ENCODE measurements around the gene NTF4. TPM values are rescaled to one million over a fixed set of nuclear protein-coding genes. Genes with fewer than 3 reads are reported as not detected.

The NTF4 gene
- total and polyA plus RNA-seq, 2 of the 4 experiments (the other 2 are of a cell fraction): 0.09 to 0.18 TPM

DNA sequence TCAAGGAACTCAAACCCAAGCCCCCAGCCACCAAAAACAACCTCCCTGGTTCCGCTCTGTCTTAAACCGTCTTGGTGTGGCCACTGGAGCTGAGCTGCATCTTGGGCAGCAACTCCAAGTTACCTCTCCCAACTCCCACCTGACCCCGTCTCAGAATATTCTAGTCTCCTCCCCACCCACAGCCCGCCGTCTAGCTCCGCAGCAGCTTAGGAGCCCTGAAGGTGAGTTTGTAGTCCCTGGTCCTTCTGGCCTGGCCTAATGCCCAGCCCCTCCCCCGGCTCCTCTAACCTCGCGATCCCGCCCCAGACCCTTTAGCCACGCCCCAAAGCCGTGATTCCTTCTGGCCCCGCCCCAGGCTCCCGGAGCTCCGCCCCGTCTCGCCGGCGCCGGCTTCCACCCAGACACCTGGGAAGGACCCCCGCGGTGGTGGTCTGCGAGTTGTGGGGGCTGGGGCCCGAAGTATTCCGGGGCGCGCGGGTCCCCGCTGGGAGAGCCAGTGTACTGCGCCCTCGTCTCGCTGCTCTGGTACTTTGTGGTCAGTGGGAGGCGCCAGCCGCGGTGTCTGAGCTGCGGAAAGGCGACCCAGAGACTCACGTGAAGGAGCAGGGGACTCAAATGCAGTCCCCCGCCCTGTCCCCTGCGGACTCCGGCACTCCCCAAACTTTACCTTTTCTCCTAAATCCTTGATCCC, 45.2 kb downstream of the NTF4 start:
- Histone ChIP-seq H3K4ac (ENCODE audit: low read depth, low read length) (no peak overlapping the region), H2BK20ac (ENCODE audit: low read depth, low read length) (no peak overlapping the region), H3K23ac (ENCODE audit: low read depth, low read length) (no peak overlapping the region), H3K9me1 (ENCODE audit: insufficient read depth, low read length) (0 out of 2 replicates have a peak, but pooled peaks cover 3% of the 10 kb centered on the region), H2BK120ac (ENCODE audit: low read depth, low read length) (0 out of 2 replicates have a peak overlapping the region, but pooled peaks have one; percentile 15), H3K4me3 (ENCODE audit: insufficient read depth, low read depth, low read length) (peak overlapping the region; percentile 51), H3K4me1 (ENCODE audit: control insufficient read depth, insufficient read depth, low read length) (peaks cover 5% of the 10 kb centered on the region; the same call in 1 of the 2 replicates), H4K20me1 (ENCODE audit: insufficient read depth, low read length) (no peaks in the 10 kb centered on the region), H3K9ac (ENCODE audit: low read depth, low read length) (no peak overlapping the region), H4K91ac (ENCODE audit: insufficient read depth, low read depth, low read length) (peak overlapping the region; percentile 37; the same call in 1 of the 2 replicates), H3K56ac (ENCODE audit: extremely low read depth, insufficient read depth, low read length) (no peak overlapping the region), H2BK15ac (ENCODE audit: low read depth, low read length) (no peak overlapping the region), H3K9me3 (ENCODE audit: control insufficient read depth, insufficient read depth, low read length) (no peaks in the 10 kb centered on the region), H3K27me3 (ENCODE audit: control insufficient read depth, insufficient read depth, low read length) (peaks cover 2% of the 10 kb centered on the region; the same call in 1 of the 2 replicates), H2BK5ac (ENCODE audit: low read depth, low read length, poor library complexity, severe bottlenecking) (no peak overlapping the region), H3K36me3 (ENCODE audit: control insufficient read depth, insufficient read depth, low read length) (peaks cover 17% of the 10 kb centered on the region), H3K14ac (replicated peaks; ENCODE audit: low read depth, low read length) (no peak overlapping the region), H3K79me1 (ENCODE audit: low read depth in 1 of 2, low read length in 2 of 2) (no peaks in the 10 kb centered on the region; a peak in 1 of 4 replicates), H3K27ac (ENCODE audit: insufficient read depth, low read length) (no peak overlapping the region), H2AFZ (replicated peaks; ENCODE audit: low read length, poor library complexity) (peak overlapping the region; percentile 82), H2AK9ac (replicated peaks; ENCODE audit: low read depth, low read length, poor library complexity) (peak overlapping the region; percentile 94), H2AK5ac (ENCODE audit: low read depth, low read length) (no peak overlapping the region), H4K8ac (ENCODE audit: low read depth in 2 of 2, low read length in 2 of 2) (peak overlapping the region in 1 of 2 experiments; percentile 55; a peak in 1 of 4 replicates), H4K5ac (ENCODE audit: low read depth, low read length) (no peak overlapping the region; the same call in 1 of the 2 replicates), H3K18ac (ENCODE audit: low read depth, low read length) (no peak overlapping the region), H3K4me2 (ENCODE audit: low read depth, low read length) (peak overlapping the region; percentile 59)
- BruUV-seq (replicated peaks): no TSS peak
- 21% methylated on average over 17 of the region's 41 CpGs; no CpG with 5 or more reads in 1 of the 2 experiments for WGBS, 2 experiments (ENCODE audit: extremely low coverage in 2 of 2, insufficient read length in 1 of 2)
- peak; percentile 30 for ATAC-seq (ENCODE audit: low read depth)
- dilution Hi-C loops (cut with HindIII; ENCODE audit: low sequenced_read_pairs, unreplicated experiment): no loop called here
- ChIA-PET POLR2A (ENCODE audit: unreplicated experiment) (no interaction called here), CTCF (interaction anchor here (1.6 kb wide), 1 partner anchor 20 kb away, joined by 3 read pairs; no protein-coding TSS in a partner anchor)
- DNase-seq: peak; percentile 17
- intact Hi-C loops (cut with micrococcal nuclease): no loop called here
- in situ Hi-C loops (cut with MboI; ENCODE audit: low sequenced_read_pairs): no loop called here
- TF ChIP-seq, protein P1, sequence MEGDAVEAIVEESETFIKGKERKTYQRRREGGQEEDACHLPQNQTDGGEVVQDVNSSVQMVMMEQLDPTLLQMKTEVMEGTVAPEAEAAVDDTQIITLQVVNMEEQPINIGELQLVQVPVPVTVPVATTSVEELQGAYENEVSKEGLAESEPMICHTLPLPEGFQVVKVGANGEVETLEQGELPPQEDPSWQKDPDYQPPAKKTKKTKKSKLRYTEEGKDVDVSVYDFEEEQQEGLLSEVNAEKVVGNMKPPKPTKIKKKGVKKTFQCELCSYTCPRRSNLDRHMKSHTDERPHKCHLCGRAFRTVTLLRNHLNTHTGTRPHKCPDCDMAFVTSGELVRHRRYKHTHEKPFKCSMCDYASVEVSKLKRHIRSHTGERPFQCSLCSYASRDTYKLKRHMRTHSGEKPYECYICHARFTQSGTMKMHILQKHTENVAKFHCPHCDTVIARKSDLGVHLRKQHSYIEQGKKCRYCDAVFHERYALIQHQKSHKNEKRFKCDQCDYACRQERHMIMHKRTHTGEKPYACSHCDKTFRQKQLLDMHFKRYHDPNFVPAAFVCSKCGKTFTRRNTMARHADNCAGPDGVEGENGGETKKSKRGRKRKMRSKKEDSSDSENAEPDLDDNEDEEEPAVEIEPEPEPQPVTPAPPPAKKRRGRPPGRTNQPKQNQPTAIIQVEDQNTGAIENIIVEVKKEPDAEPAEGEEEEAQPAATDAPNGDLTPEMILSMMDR (conservative IDR thresholded peaks at IDR 0.05; ENCODE audit: low read depth, low read length): peak; percentile 27
- TF ChIP-seq RFX5 (IDR thresholded peaks at IDR 0.05; ENCODE audit: low read depth, low read length): no peak
